PC-9 (cell line): ENCODE measurements around the gene CMSS1. TPM values are rescaled to one million over a fixed set of nuclear protein-coding genes. Genes with fewer than 3 reads are reported as not detected.

Experiments used
- BruUV-seq: library from RNA; stranded (reverse); fragments of 400-500 nt; replicated peaks from 2 replicates; lab custom pipeline; 2021; lab: Mats Ljungman, UMichigan
- CTCF ChIA-PET: fragments of 300-600 bp; sonication (Branson Sonifier 250); formaldehyde crosslinking; loops from one replicate; lab custom pipeline; 2022; ENCODE audit warnings: antibody characterized with exemption; lab: Charles Lee
- POLR2A ChIA-PET: fragments of 300-600 bp; sonication (Branson Sonifier 250); formaldehyde crosslinking; loops from one replicate; lab custom pipeline; 2022; ENCODE audit warnings: antibody characterized with exemption; ENCODE audit not compliant: unreplicated experiment; lab: Charles Lee
- DNase-seq, 2 experiments: peaks; one replicate each; pipeline versions ENCODE4 v3.0.0 to v3.0.0-alpha.2; 2015 to 2022; ENCODE audit warnings: mixed read lengths in 1 of 2
- H2AFZ ChIP-seq: fragments of 200-600 bp; sonication (generic); 2 replicates; pipeline ENCODE4 v1.8.1; 2017; ENCODE audit warnings: antibody characterized with exemption
- H3F3A ChIP-seq: fragments of 200-600 bp; sonication (generic); 2 replicates; pipeline ENCODE4 v1.8.1; 2017; ENCODE audit warnings: antibody characterized with exemption, mild to moderate bottlenecking, low read depth; ENCODE audit not compliant: insufficient read depth
- H3K27ac ChIP-seq: fragments of 200-600 bp; sonication (generic); 2 replicates; pipeline ENCODE4 v1.6.1; 2016; ENCODE audit warnings: mixed run types
- H3K27me3 ChIP-seq: fragments of 200-600 bp; sonication (generic); 2 replicates; pipeline ENCODE4 v1.6.1; 2016; ENCODE audit warnings: low read depth, mixed run types; ENCODE audit not compliant: insufficient read depth
- H3K36me3 ChIP-seq: fragments of 200-600 bp; sonication (generic); 2 replicates; pipeline ENCODE4 v1.6.1; 2016; ENCODE audit warnings: low read depth, mixed run types
- H3K4me1 ChIP-seq: fragments of 200-600 bp; sonication (generic); replicated peaks from 2 replicates; pipeline ENCODE4 v1.6.1; 2016; ENCODE audit warnings: mixed run types; ENCODE audit not compliant: insufficient read depth
- H3K4me2 ChIP-seq: fragments of 200-600 bp; sonication (generic); 2 replicates; pipeline ENCODE4 v1.6.1; 2017; ENCODE audit warnings: mixed run types
- H3K4me3 ChIP-seq: fragments of 200-600 bp; sonication (generic); 2 replicates; pipeline ENCODE4 v1.6.1; 2016; ENCODE audit warnings: mixed run types
- H3K79me2 ChIP-seq: fragments of 200-600 bp; sonication (generic); 2 replicates; pipeline ENCODE4 v1.6.1; 2017; ENCODE audit warnings: low read depth, mixed run types
- H3K9me2 ChIP-seq: fragments of 200-600 bp; sonication (generic); 2 replicates; pipeline ENCODE4 v1.8.1; 2017; ENCODE audit warnings: mild to moderate bottlenecking; ENCODE audit not compliant: insufficient read depth
- H3K9me3 ChIP-seq: fragments of 200-600 bp; sonication (generic); 2 replicates; pipeline ENCODE4 v1.8.1; 2016; ENCODE audit warnings: low read depth; ENCODE audit not compliant: insufficient read depth
- H4K20me1 ChIP-seq: fragments of 200-600 bp; sonication (generic); 2 replicates; pipeline ENCODE4 v1.8.1; 2017; ENCODE audit not compliant: insufficient read depth
- CTCF ChIP-seq: fragments of 200-600 bp; sonication (generic); conservative IDR thresholded peaks from 2 replicates; pipeline ENCODE4 v1.6.1; 2017; ENCODE audit warnings: mixed run types, antibody characterized with exemption, mild to moderate bottlenecking, moderate library complexity
- EZH2 ChIP-seq: fragments of 200-600 bp; sonication (generic); IDR thresholded peaks from 2 replicates; pipeline ENCODE4 v1.8.0; 2017; ENCODE audit warnings: antibody characterized with exemption, low read depth
- intact Hi-C: fragments of 100-400 bp; cut with micrococcal nuclease; formaldehyde crosslinking; loops from one replicate; pipeline ENCODE4 v1.10.0; 2022; ENCODE audit not compliant: unreplicated experiment
- total RNA-seq: library from RNA; stranded (reverse); gene quantifications from 2 replicates; pipeline ENCODE4 v1.2.3, GENCODE V29; 2021

The CMSS1 gene
- total RNA-seq, 1 experiment from 2014 or later = 98.9 TPM

- Histone ChIP-seq H3K27ac (no peak overlapping the region), H3K9me2 (no peaks in the 10 kb centered on the region), H3K9me3 (peaks cover 12% of the 10 kb centered on the region), H3K27me3 (no peaks in the 10 kb centered on the region), H3K4me3 (no peak overlapping the region), H3K79me2 (no peaks in the 10 kb centered on the region), H3K4me2 (no peak overlapping the region), H3K4me1 (no peaks in the 10 kb centered on the region), H3F3A (no peaks in the 10 kb centered on the region), H2AFZ (no peak overlapping the region), H4K20me1 (no peaks in the 10 kb centered on the region), H3K36me3 (no peaks in the 10 kb centered on the region)
- no peak for TF ChIP-seq EZH2
- no peak for TF ChIP-seq CTCF
- intact Hi-C loops = no loop called here
- BruUV-seq = no TSS peak
- ChIA-PET CTCF (interaction anchor here (0.6 to 1.0 kb wide), 2 partner anchors 181 to 250 kb away, joined by 4 to 5 read pairs; no protein-coding TSS in a partner anchor), POLR2A (interaction anchor here (0.7 kb wide), 1 partner anchor 15 kb away, joined by 4 read pairs; no protein-coding TSS in a partner anchor)
- no peak for DNase-seq
Observed at GRCh38 chr3:100073049-100073713, 255.5 kb downstream of the CMSS1 start.

GRCh38 chr3:100073714-100074307, 256.1 kb downstream of the CMSS1 start:
- DNase-seq = no peak
- POLR2A ChIA-PET = interaction anchor here (0.7 kb wide), 2 partner anchors 14 to 176 kb away, joined by 4 to 11 read pairs; no protein-coding TSS in a partner anchor
- CTCF ChIA-PET = interaction anchor here (0.6 to 1.0 kb wide), 3 partner anchors 131 to 249 kb away, joined by 4 to 6 read pairs (median 5); no protein-coding TSS in a partner anchor

GRCh38 chr3:100075196-100075595, 257.5 kb downstream of the CMSS1 start:
- Histone ChIP-seq H3K27me3 (no peaks in the 10 kb centered on the region), H3K36me3 (no peaks in the 10 kb centered on the region), H3F3A (no peaks in the 10 kb centered on the region), H2AFZ (no peak overlapping the region), H3K79me2 (no peaks in the 10 kb centered on the region), H3K9me3 (peaks cover 5% of the 10 kb centered on the region; the same call in 1 of the 2 replicates), H3K4me2 (no peak overlapping the region), H3K9me2 (no peaks in the 10 kb centered on the region), H3K4me3 (no peak overlapping the region), H3K4me1 (no peaks in the 10 kb centered on the region), H4K20me1 (no peaks in the 10 kb centered on the region), H3K27ac (no peak overlapping the region)
- BruUV-seq = no TSS peak
- ChIA-PET CTCF (interaction anchor here (0.7 kb wide), 2 partner anchors 179 to 255 kb away, joined by 5 to 6 read pairs; no protein-coding TSS in a partner anchor), POLR2A (no interaction called here)
- intact Hi-C loops = no loop called here
- TF ChIP-seq EZH2 = no peak
- TF ChIP-seq CTCF = no peak
- no peak for DNase-seq

More at GRCh38 chr3:100073714-100074307, 256.1 kb downstream of the CMSS1 start:
- H3K9me3 ChIP-seq = peaks cover 12% of the 10 kb centered on the region
- no peak overlapping the region for H3K27ac ChIP-seq
- H3F3A ChIP-seq = no peaks in the 10 kb centered on the region
- no peaks in the 10 kb centered on the region for H3K79me2 ChIP-seq
- no peaks in the 10 kb centered on the region for H3K36me3 ChIP-seq
- no peaks in the 10 kb centered on the region for H3K27me3 ChIP-seq
- H3K4me2 ChIP-seq = no peak overlapping the region
- no peak overlapping the region for H2AFZ ChIP-seq
- no peaks in the 10 kb centered on the region for H3K9me2 ChIP-seq
- no peaks in the 10 kb centered on the region for H4K20me1 ChIP-seq
- intact Hi-C loops = no loop called here
- no peaks in the 10 kb centered on the region for H3K4me1 ChIP-seq
- no peak overlapping the region for H3K4me3 ChIP-seq
- no peak for TF ChIP-seq EZH2
- no peak for TF ChIP-seq CTCF
- BruUV-seq = no TSS peak
